Measurements from ENCODE around the gene SMIM7.

SMIM7 gene

DNA sequence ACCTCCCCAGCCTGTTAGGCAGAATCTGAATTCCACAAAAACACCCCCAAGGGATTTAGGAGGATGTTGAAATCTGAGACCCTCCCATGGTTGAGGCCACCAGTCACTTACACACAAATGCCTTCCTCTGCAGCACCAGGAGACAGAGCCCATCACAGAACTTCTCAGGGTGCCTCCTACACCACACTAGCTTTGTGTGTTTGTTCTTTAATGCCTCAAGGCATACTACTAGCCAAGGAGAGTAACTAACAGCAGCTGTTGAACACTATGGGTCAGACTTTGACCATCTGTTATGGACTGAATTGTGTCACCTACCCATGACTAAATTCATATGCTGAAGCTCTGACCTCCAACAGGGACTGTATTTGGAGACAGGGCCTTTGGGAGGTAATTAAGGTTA lies 22.4 kb downstream of the SMIM7 start:
- H2BK120ac ChIP-seq (ENCODE audit: low read depth, low read length): no peak overlapping the region
- H3K23ac ChIP-seq (ENCODE audit: low read length in 2 of 2): no peak overlapping the region
- no peak overlapping the region for H3K27ac ChIP-seq (ENCODE audit: low read length, poor library complexity, severe bottlenecking)
- H2BK5ac ChIP-seq (ENCODE audit: low read depth, low read length, poor library complexity, severe bottlenecking): no peak overlapping the region
- H3K4me3 ChIP-seq (ENCODE audit: insufficient read depth in 1 of 2, low read depth in 1 of 2, low read length in 2 of 2): no peak overlapping the region
- H3K9ac ChIP-seq (ENCODE audit: low read length): peak overlapping the region; percentile 22
- H4K91ac ChIP-seq (ENCODE audit: low read length): no peak overlapping the region
- no peak overlapping the region for H2AFZ ChIP-seq (ENCODE audit: low read depth, low read length)
- no peak overlapping the region for H2BK12ac ChIP-seq (ENCODE audit: low read length in 2 of 2)
- DNase-seq: peak; percentile 27
- H3K36me3 ChIP-seq (ENCODE audit: control insufficient read depth in 1 of 2, insufficient read depth in 2 of 2, low read depth in 1 of 2, low read length in 2 of 2): peaks cover 58 to 79% of the 10 kb centered on the region in 2 experiments
- no peak overlapping the region for H3K4me2 ChIP-seq (ENCODE audit: low read length, poor library complexity, severe bottlenecking)
- H3K9me3 ChIP-seq (ENCODE audit: control insufficient read depth, low read length): no peaks in the 10 kb centered on the region
- H3K18ac ChIP-seq (ENCODE audit: low read depth in 1 of 2, low read length in 2 of 2): no peak overlapping the region
- no peak overlapping the region for H3K4ac ChIP-seq (ENCODE audit: low read depth in 1 of 2, low read length in 2 of 2)
- H2BK15ac ChIP-seq (ENCODE audit: low read depth, poor library complexity, severe bottlenecking): no peak overlapping the region
- H3K27me3 ChIP-seq (ENCODE audit: control insufficient read depth in 1 of 2, insufficient read depth in 1 of 2, low read length in 2 of 2): no peaks in the 10 kb centered on the region
- no peaks in the 10 kb centered on the region for H3K4me1 ChIP-seq (ENCODE audit: control insufficient read depth, insufficient read depth, low read depth, low read length)
- peaks cover 47% of the 10 kb centered on the region for H3K79me1 ChIP-seq (replicated peaks; ENCODE audit: low read length, poor library complexity, severe bottlenecking)
- no peak overlapping the region for H4K8ac ChIP-seq (ENCODE audit: low read length)
- H3K14ac ChIP-seq (ENCODE audit: low read length in 2 of 2): no peak overlapping the region
- no peak overlapping the region for H2AK5ac ChIP-seq (ENCODE audit: low read length, severe bottlenecking)

DNA sequence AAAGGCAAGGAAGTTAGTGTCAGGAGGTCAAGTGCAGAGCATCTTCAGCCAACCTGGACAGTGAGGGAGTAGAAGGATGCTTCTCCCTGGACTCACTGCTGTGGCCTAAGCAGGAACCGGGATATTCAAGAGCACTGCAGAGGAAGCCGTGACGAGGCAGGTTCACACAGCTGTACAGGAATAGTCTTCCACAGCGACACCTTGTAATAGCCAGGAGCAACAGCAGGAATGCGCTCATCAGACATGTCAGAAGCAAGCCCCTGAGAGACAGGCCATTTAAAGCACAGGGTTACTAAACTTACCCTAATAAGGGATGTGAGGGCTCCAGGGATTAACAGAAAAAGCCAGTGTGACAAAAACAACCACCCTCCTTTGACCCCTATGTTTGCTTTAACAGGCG lies 28.5 kb downstream of the SMIM7 start:
- Histone ChIP-seq H3K36me3 (ENCODE audit: control insufficient read depth in 1 of 2, insufficient read depth in 2 of 2, low read depth in 1 of 2, low read length in 2 of 2) (peaks cover 32 to 45% of the 10 kb centered on the region in 2 experiments), H3K4ac (ENCODE audit: low read depth in 1 of 2, low read length in 2 of 2) (no peak overlapping the region), H3K9me3 (ENCODE audit: control insufficient read depth, low read length) (no peaks in the 10 kb centered on the region), H3K23ac (ENCODE audit: low read length in 2 of 2) (no peak overlapping the region), H2BK15ac (ENCODE audit: low read depth, poor library complexity, severe bottlenecking) (no peak overlapping the region), H3K27ac (ENCODE audit: low read length, poor library complexity, severe bottlenecking) (no peak overlapping the region), H3K4me2 (ENCODE audit: low read length, poor library complexity, severe bottlenecking) (no peak overlapping the region), H3K9ac (ENCODE audit: low read length) (no peak overlapping the region), H2AFZ (ENCODE audit: low read depth, low read length) (no peak overlapping the region), H3K4me3 (ENCODE audit: insufficient read depth in 1 of 2, low read depth in 1 of 2, low read length in 2 of 2) (no peak overlapping the region), H2BK5ac (ENCODE audit: low read depth, low read length, poor library complexity, severe bottlenecking) (no peak overlapping the region), H3K4me1 (ENCODE audit: control insufficient read depth, insufficient read depth, low read depth, low read length) (peaks cover 3% of the 10 kb centered on the region), H2AK5ac (ENCODE audit: low read length, severe bottlenecking) (no peak overlapping the region), H3K27me3 (ENCODE audit: control insufficient read depth in 1 of 2, insufficient read depth in 1 of 2, low read length in 2 of 2) (no peaks in the 10 kb centered on the region), H4K8ac (ENCODE audit: low read length) (no peak overlapping the region), H3K14ac (ENCODE audit: low read length in 2 of 2) (no peak overlapping the region), H2BK12ac (ENCODE audit: low read length in 2 of 2) (no peak overlapping the region), H2BK120ac (ENCODE audit: low read depth, low read length) (no peak overlapping the region), H4K91ac (ENCODE audit: low read length) (no peak overlapping the region), H3K18ac (ENCODE audit: low read depth in 1 of 2, low read length in 2 of 2) (no peak overlapping the region), H3K79me1 (replicated peaks; ENCODE audit: low read length, poor library complexity, severe bottlenecking) (peaks cover 23% of the 10 kb centered on the region)
- DNase-seq: no peak
- WGBS: 91% methylated on average over 6 of the region's 6 CpGs

DNA sequence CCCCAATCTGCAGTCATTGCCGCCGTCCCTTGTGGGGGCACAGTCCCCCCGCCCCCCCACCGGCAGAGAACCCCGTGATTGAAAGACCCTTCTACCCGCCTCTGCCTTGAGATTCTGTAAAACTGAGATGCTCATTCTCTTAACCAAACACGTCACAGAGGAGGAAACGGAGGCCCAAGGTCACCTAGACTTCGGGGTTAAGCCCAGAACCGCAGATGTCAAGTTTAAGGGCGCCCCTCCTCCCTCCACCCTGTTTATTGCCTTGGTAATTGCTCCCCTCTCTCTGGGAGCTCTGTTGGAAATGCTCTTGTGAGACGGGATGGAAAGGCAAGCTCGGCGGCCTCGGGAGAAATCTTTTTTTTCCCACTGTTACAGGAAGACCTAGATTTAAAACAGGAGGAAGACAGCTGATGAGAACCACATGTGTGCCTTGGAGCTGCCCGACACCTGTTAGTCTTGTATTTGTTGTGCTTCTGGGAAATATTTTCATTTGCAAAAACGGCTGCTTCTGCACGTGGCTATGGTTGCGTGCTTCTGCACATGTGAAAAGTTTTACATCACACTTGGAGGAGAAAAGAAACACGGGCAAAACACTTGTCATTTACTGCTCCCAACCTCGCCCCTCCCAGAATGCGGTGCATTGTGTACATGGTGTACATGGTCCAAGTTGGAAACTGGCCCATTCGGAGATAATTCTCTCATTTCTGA lies 30.8 kb downstream of the SMIM7 start:
- DNase-seq: peak; percentile 71
- Histone ChIP-seq H2AK5ac (ENCODE audit: low read length, severe bottlenecking) (no peak overlapping the region), H3K23ac (ENCODE audit: low read length in 2 of 2) (no peak overlapping the region), H3K4me2 (ENCODE audit: low read length, poor library complexity, severe bottlenecking) (peak overlapping the region; percentile 82), H2AFZ (ENCODE audit: low read depth, low read length) (no peak overlapping the region), H3K18ac (ENCODE audit: low read depth in 1 of 2, low read length in 2 of 2) (peak overlapping the region; percentile 61 to 85), H2BK12ac (ENCODE audit: low read length in 2 of 2) (no peak overlapping the region), H3K4me1 (ENCODE audit: control insufficient read depth, insufficient read depth, low read depth, low read length) (peaks cover 11% of the 10 kb centered on the region), H3K9ac (ENCODE audit: low read length) (peak overlapping the region; percentile 94), H4K91ac (ENCODE audit: low read length) (peak overlapping the region; percentile 98), H3K4ac (ENCODE audit: low read depth in 1 of 2, low read length in 2 of 2) (peak overlapping the region in 1 of 2 experiments; percentile 64), H3K27ac (ENCODE audit: low read length, poor library complexity, severe bottlenecking) (peak overlapping the region; percentile 24), H3K14ac (ENCODE audit: low read length in 2 of 2) (no peak overlapping the region), H3K79me1 (replicated peaks; ENCODE audit: low read length, poor library complexity, severe bottlenecking) (peaks cover 9% of the 10 kb centered on the region), H4K8ac (ENCODE audit: low read length) (peak overlapping the region; percentile 50), H3K9me3 (ENCODE audit: control insufficient read depth, low read length) (no peaks in the 10 kb centered on the region), H2BK5ac (ENCODE audit: low read depth, low read length, poor library complexity, severe bottlenecking) (no peak overlapping the region), H3K27me3 (ENCODE audit: control insufficient read depth in 1 of 2, insufficient read depth in 1 of 2, low read length in 2 of 2) (no peaks in the 10 kb centered on the region), H3K4me3 (ENCODE audit: insufficient read depth in 1 of 2, low read depth in 1 of 2, low read length in 2 of 2) (peak overlapping the region; percentile 85 to 91), H3K36me3 (ENCODE audit: control insufficient read depth in 1 of 2, insufficient read depth in 2 of 2, low read depth in 1 of 2, low read length in 2 of 2) (peaks cover 22 to 37% of the 10 kb centered on the region in 2 experiments), H2BK15ac (ENCODE audit: low read depth, poor library complexity, severe bottlenecking) (no peak overlapping the region), H2BK120ac (ENCODE audit: low read depth, low read length) (no peak overlapping the region)
- WGBS: 18% methylated on average over 23 of the region's 23 CpGs

DNA sequence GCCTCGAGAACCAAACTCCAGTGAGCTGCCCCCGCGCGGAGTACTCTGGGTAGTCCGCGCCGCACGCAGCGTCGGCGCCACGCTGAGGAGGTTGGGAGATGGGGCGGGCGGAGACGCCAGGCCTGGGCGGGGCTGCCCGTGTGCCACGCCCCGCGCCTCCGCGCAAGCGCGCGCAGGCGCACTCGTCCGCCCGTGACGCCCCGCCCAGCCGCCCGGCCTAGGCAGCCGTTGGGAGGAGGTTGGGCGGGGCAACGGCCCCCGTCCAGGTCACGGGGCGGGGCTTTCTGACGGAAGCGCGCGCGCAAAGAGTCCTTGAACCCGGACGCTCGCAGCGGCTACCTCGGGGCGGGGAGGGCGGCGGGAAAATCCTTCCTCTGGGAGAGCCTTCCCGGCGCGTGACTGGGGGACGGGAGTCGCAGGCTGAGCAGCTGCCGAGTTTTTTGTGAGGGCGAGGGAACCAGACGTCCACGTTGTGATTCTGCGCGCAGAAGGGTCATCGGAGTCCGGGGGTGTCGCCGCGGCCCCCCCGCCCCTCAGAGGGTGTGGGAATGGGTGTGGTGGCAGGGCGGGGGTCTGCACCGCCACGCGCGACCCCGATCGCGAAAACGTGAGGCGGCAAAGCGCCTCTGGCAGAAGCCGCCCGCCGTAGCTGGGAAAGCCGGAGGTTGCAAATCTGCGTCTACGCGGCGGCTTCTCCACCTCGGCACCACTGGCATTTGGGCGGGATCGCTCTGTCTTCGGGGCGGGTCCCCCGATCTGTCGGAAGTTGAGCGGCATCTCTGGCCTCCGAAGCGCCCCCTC lies 31.6 kb downstream of the SMIM7 start, which contains the start of gene MED26:
TSS of gene MED26 (minus strand) at position 22 of the 801 bp plus-strand sequence. CDS start 261 bp downstream, outside the sequence.
- peaks cover 11% of the 10 kb centered on the region for H3K4me1 ChIP-seq (ENCODE audit: control insufficient read depth, insufficient read depth, low read depth, low read length)
- peak within 1 kb of the TSS; percentile 82 for H3K4me2 ChIP-seq (ENCODE audit: low read length, poor library complexity, severe bottlenecking)
- under 1% methylated on average over 78 of the region's 98 CpGs for WGBS
- peaks cover 21 to 37% of the 10 kb centered on the region in 2 experiments for H3K36me3 ChIP-seq (ENCODE audit: control insufficient read depth in 1 of 2, insufficient read depth in 2 of 2, low read depth in 1 of 2, low read length in 2 of 2)
- peak within 1 kb of the TSS; percentile 80 to 85 for H3K18ac ChIP-seq (ENCODE audit: low read depth in 1 of 2, low read length in 2 of 2)
- H3K9ac ChIP-seq (ENCODE audit: low read length): peak within 1 kb of the TSS; percentile 98
- peak within 1 kb of the TSS; percentile 91 for H2BK120ac ChIP-seq (ENCODE audit: low read depth, low read length)
- peaks cover 5% of the 10 kb centered on the region for H3K79me1 ChIP-seq (replicated peaks; ENCODE audit: low read length, poor library complexity, severe bottlenecking)
- H4K91ac ChIP-seq (ENCODE audit: low read length): peak within 1 kb of the TSS; percentile 98
- no peak within 1 kb of the TSS for H2AK5ac ChIP-seq (ENCODE audit: low read length, severe bottlenecking)
- H2BK5ac ChIP-seq (ENCODE audit: low read depth, low read length, poor library complexity, severe bottlenecking): no peak within 1 kb of the TSS
- peak; percentile 92 for DNase-seq
- H2BK12ac ChIP-seq (ENCODE audit: low read length in 2 of 2): no peak within 1 kb of the TSS
- peak within 1 kb of the TSS in 1 of 2 experiments; percentile 91 for H3K23ac ChIP-seq (ENCODE audit: low read length in 2 of 2)
- peak within 1 kb of the TSS; percentile 94 to 97 for H3K4me3 ChIP-seq (ENCODE audit: insufficient read depth in 1 of 2, low read depth in 1 of 2, low read length in 2 of 2)
- H3K14ac ChIP-seq (ENCODE audit: low read length in 2 of 2): peak within 1 kb of the TSS; percentile 36 to 87
- no peak within 1 kb of the TSS for H2AFZ ChIP-seq (ENCODE audit: low read depth, low read length)
- H3K27ac ChIP-seq (ENCODE audit: low read length, poor library complexity, severe bottlenecking): peak within 1 kb of the TSS; percentile 70
- H4K8ac ChIP-seq (ENCODE audit: low read length): peak within 1 kb of the TSS; percentile 93
- no peaks in the 10 kb centered on the region for H3K27me3 ChIP-seq (ENCODE audit: control insufficient read depth in 1 of 2, insufficient read depth in 1 of 2, low read length in 2 of 2)
- H2BK15ac ChIP-seq (ENCODE audit: low read depth, poor library complexity, severe bottlenecking): peak within 1 kb of the TSS; percentile 83
- H3K9me3 ChIP-seq (ENCODE audit: control insufficient read depth, low read length): no peaks in the 10 kb centered on the region
- H3K4ac ChIP-seq (ENCODE audit: low read depth in 1 of 2, low read length in 2 of 2): peak within 1 kb of the TSS; percentile 79 to 95
